HepG2 (cell line): ENCODE results near the gene CYP2C19.
"Not testable (repeated sequence)": the region's sequence is repeated elsewhere in the genome, so short reads cannot be mapped to it uniquely, and the experiment has no call there.

ENCODE experiments used
- CREB1 ChIP-seq, 2 experiments: fragments of 450-650 bp in 1 of 2; IDR thresholded peaks; 2 replicates each; pipeline ENCODE4 v1.6.1; 2016 to 2017; ENCODE audit warnings: control low read depth in 1 of 2, mild to moderate bottlenecking in 1 of 2, missing compliant biosample characterization in 1 of 2, missing genetic modification characterization in 1 of 2
- CTCF ChIP-seq: sonication (generic); formaldehyde crosslinking; IDR thresholded peaks from 2 replicates; pipeline ENCODE4 v1.5.0; 2020; ENCODE audit warnings: mild to moderate bottlenecking, missing genetic modification reagents, moderate library complexity
- EZH2 ChIP-seq: conservative IDR thresholded peaks from 2 replicates; pipeline ENCODE4 v1.6.1; 2012; ENCODE audit warnings: mild to moderate bottlenecking, low read depth, low read length, moderate library complexity
- HNRNPUL1 ChIP-seq: fragments of 200-400 bp; formaldehyde crosslinking; IDR thresholded peaks from 2 replicates; pipeline ENCODE4 v1.6.1; 2017; ENCODE audit warnings: low read depth, mild to moderate bottlenecking, low read length, moderate library complexity
- MEIS1 ChIP-seq: sonication (generic); formaldehyde crosslinking; IDR thresholded peaks from 2 replicates; pipeline ENCODE4 v1.9.0; 2021; ENCODE audit warnings: mild to moderate bottlenecking, missing genetic modification reagents, moderate library complexity, borderline replicate concordance
- MTERF4 ChIP-seq: sonication (generic); formaldehyde crosslinking; IDR thresholded peaks from 2 replicates; pipeline ENCODE4 v1.8.0; 2023; ENCODE audit warnings: mild to moderate bottlenecking, missing genetic modification reagents
- NR2C2 ChIP-seq: sonication (generic); formaldehyde crosslinking; IDR thresholded peaks from 2 replicates; pipeline ENCODE4 v1.4.0; 2020; ENCODE audit warnings: missing genetic modification reagents, mild to moderate bottlenecking, moderate library complexity, borderline replicate concordance
- RAD21 ChIP-seq: fragments of 450-650 bp; formaldehyde crosslinking; IDR thresholded peaks from 2 replicates; pipeline ENCODE4 v1.5.0; 2020; ENCODE audit warnings: mild to moderate bottlenecking
- SAFB2 ChIP-seq: sonication (generic); formaldehyde crosslinking; IDR thresholded peaks from 2 replicates; pipeline ENCODE4 v1.5.1; 2020; ENCODE audit warnings: missing genetic modification reagents, low read depth, mild to moderate bottlenecking, borderline replicate concordance
- ZNF24 ChIP-seq: fragments of 450-650 bp; IDR thresholded peaks from 2 replicates; pipeline ENCODE4 v1.6.1; 2017; ENCODE audit warnings: antibody characterized with exemption, mild to moderate bottlenecking
- TF ChIP-seq, protein P1 (sequence below): sonication (generic); formaldehyde crosslinking; IDR thresholded peaks from 2 replicates; pipeline ENCODE4 v1.8.0; 2022; ENCODE audit warnings: low read depth, missing genetic modification reagents
- TF ChIP-seq, protein P2 (sequence below): IDR thresholded peaks from 2 replicates; pipeline ENCODE4 v1.6.1; 2012; ENCODE audit warnings: inconsistent platforms
- TF ChIP-seq, protein P3 (sequence below): sonication (generic); formaldehyde crosslinking; IDR thresholded peaks from 2 replicates; pipeline ENCODE4 v1.4.0; 2020; ENCODE audit warnings: missing genetic modification reagents

GRCh38 chr10:94775425-94775824 lies 12.9 kb downstream of the CYP2C19 start:
- not testable (repeated sequence) for TF ChIP-seq SAFB2 (CRISPR knock-in tag); CREB1 (IDR thresholded peaks at IDR 0.05); CREB1 (CRISPR knock-in tag; IDR thresholded peaks at IDR 0.05); MEIS1 (CRISPR knock-in tag); HNRNPUL1; CTCF (CRISPR knock-in tag); NR2C2; RAD21 (CRISPR knock-in tag); MTERF4; ZNF24; EZH2
- TF ChIP-seq, protein P1, sequence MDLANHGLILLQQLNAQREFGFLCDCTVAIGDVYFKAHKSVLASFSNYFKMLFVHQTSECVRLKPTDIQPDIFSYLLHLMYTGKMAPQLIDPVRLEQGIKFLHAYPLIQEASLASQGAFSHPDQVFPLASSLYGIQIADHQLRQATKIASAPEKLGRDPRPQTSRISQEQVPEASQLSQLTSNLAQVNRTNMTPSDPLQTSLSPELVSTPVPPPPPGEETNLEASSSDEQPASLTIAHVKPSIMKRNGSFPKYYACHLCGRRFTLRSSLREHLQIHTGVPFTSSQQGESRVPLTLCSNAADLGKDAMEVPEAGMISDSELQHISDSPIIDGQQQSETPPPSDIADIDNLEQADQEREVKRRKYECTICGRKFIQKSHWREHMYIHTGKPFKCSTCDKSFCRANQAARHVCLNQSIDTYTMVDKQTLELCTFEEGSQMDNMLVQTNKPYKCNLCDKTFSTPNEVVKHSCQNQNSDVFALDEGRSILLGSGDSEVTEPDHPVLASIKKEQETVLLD (CRISPR knock-in tag) = not testable (repeated sequence)
- TF ChIP-seq, protein P2, sequence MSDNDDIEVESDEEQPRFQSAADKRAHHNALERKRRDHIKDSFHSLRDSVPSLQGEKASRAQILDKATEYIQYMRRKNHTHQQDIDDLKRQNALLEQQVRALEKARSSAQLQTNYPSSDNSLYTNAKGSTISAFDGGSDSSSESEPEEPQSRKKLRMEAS = not testable (repeated sequence)
- TF ChIP-seq, protein P3, sequence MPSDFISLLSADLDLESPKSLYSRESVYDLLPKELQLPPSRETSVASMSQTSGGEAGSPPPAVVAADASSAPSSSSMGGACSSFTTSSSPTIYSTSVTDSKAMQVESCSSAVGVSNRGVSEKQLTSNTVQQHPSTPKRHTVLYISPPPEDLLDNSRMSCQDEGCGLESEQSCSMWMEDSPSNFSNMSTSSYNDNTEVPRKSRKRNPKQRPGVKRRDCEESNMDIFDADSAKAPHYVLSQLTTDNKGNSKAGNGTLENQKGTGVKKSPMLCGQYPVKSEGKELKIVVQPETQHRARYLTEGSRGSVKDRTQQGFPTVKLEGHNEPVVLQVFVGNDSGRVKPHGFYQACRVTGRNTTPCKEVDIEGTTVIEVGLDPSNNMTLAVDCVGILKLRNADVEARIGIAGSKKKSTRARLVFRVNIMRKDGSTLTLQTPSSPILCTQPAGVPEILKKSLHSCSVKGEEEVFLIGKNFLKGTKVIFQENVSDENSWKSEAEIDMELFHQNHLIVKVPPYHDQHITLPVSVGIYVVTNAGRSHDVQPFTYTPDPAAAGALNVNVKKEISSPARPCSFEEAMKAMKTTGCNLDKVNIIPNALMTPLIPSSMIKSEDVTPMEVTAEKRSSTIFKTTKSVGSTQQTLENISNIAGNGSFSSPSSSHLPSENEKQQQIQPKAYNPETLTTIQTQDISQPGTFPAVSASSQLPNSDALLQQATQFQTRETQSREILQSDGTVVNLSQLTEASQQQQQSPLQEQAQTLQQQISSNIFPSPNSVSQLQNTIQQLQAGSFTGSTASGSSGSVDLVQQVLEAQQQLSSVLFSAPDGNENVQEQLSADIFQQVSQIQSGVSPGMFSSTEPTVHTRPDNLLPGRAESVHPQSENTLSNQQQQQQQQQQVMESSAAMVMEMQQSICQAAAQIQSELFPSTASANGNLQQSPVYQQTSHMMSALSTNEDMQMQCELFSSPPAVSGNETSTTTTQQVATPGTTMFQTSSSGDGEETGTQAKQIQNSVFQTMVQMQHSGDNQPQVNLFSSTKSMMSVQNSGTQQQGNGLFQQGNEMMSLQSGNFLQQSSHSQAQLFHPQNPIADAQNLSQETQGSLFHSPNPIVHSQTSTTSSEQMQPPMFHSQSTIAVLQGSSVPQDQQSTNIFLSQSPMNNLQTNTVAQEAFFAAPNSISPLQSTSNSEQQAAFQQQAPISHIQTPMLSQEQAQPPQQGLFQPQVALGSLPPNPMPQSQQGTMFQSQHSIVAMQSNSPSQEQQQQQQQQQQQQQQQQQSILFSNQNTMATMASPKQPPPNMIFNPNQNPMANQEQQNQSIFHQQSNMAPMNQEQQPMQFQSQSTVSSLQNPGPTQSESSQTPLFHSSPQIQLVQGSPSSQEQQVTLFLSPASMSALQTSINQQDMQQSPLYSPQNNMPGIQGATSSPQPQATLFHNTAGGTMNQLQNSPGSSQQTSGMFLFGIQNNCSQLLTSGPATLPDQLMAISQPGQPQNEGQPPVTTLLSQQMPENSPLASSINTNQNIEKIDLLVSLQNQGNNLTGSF (CRISPR knock-in tag) = not testable (repeated sequence)
